ENCODE measurements around the gene PDE4D.
A peak's percentile ranks its signal among the peaks of the same experiment; 100 is the strongest.

Gene PDE4D

DNA sequence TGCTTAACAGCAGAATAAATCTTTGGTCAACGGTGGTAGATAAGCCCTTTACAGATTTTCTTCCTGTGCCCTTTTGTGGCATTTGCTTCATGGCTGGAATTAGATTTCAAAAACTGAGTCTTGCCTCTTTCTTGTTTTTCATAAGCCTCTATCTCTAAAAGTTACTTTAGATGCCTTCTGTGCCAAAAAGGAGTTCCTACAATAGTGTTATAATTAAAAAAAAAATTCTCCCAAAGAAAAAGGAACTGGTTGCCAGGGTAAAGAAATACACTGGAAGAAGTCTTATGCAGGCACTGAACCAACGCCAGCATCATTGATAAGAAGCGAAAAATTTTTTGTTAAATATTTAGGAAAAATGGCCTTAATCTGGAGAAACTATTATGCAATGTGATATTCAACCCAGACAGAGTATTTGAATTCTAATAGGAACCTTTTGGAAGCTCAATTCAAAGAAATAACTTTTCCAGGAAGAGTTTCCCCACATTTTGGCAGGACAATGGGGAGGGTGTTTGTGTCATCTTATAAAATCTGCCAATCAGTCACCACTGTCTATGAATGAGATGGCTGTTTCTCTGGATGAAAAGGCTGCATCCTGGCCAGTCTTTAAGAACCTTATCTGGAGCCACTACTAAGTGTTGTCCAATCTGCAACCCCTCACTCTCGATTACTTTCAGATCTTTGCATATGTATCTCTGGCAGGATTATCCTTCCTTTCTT lies 608.1 kb downstream of the PDE4D start:
- Histone ChIP-seq H3K9me3 (ENCODE audit: control insufficient read depth, insufficient read depth, low read length) (no peaks in the 10 kb centered on the region; the same call in 1 of the 2 replicates), H3K4me1 (ENCODE audit: insufficient read depth, low read length) (no peaks in the 10 kb centered on the region), H3K36me3 (ENCODE audit: insufficient read depth, low read length) (no peaks in the 10 kb centered on the region), H3K9ac (ENCODE audit: low read depth, low read length) (no peak overlapping the region)

DNA sequence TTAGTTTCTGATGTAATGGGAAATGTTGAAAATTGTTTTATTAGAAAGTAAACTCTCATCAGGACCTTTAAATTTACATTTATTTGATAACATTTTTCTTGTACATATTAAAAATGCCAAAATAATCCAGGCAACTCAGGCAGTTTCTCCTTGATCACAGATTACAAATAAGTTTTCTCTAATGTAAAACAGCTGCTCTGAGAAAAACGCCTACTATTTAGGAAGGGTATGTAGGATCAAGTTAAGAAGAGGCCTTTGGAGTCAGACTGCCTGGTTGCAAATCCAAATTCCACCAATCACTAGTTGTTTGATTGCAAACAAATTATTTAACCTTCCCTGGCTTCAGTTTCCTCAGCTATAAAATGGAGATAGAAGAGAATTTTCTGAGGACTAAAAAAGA lies 610.8 kb downstream of the PDE4D start:
- H3K9ac ChIP-seq (ENCODE audit: low read depth, low read length), result no peak overlapping the region
- H3K9me3 ChIP-seq (ENCODE audit: control insufficient read depth, insufficient read depth, low read length), result no peaks in the 10 kb centered on the region
- no peaks in the 10 kb centered on the region for H3K36me3 ChIP-seq (ENCODE audit: insufficient read depth, low read length)
- no peaks in the 10 kb centered on the region for H3K4me1 ChIP-seq (ENCODE audit: insufficient read depth, low read length)

DNA sequence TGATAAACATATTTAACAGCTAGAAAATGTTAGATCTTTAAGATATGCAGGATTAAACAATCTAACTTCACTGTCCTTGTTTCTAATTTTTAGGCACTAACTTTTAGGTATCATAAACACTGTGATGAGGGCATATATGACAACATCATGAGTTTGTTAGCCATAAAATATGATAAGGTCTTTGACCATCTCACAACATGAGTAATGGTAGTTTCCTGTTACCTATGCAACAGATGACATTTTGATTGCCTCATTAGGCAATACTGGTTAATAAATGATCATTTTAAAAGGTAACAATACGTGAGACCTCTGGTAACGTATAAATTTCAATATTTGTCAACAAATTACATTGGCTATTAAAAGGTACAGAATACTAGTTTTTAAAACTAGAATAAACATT lies 613.5 kb downstream of the PDE4D start:
- Histone ChIP-seq H3K9ac (ENCODE audit: low read depth, low read length) (no peak overlapping the region), H3K9me3 (ENCODE audit: control insufficient read depth, insufficient read depth, low read length) (no peaks in the 10 kb centered on the region), H3K36me3 (ENCODE audit: insufficient read depth, low read length) (no peaks in the 10 kb centered on the region), H3K4me1 (ENCODE audit: insufficient read depth, low read length) (peaks cover 6% of the 10 kb centered on the region)

DNA sequence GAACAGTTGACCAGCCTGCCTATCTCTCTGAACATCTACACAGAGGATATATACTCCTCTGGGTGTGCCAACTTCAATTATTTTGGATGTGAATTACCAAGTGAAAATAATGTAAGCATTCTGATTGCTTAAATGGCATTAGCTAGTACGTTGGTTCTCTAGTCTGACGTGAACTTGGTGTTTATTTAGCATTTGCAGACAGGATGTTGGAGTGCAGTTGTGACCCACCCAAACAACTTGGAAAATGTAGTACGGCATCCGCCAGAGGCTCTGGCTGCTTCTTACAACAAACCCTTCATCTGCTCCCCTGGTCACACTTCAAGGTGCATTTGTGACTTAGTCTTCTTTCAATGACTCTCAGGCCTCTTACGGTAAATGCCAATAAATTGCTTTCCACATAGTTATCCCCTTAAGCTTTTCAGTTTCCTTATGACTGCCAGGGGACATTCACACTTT lies 616.6 kb downstream of the PDE4D start:
- H3K9me3 ChIP-seq (ENCODE audit: control insufficient read depth, insufficient read depth, low read length), result no peaks in the 10 kb centered on the region
- no peak overlapping the region for H3K9ac ChIP-seq (ENCODE audit: low read depth, low read length)
- peaks cover 6% of the 10 kb centered on the region for H3K4me1 ChIP-seq (ENCODE audit: insufficient read depth, low read length)
- no peaks in the 10 kb centered on the region for H3K36me3 ChIP-seq (ENCODE audit: insufficient read depth, low read length)

DNA sequence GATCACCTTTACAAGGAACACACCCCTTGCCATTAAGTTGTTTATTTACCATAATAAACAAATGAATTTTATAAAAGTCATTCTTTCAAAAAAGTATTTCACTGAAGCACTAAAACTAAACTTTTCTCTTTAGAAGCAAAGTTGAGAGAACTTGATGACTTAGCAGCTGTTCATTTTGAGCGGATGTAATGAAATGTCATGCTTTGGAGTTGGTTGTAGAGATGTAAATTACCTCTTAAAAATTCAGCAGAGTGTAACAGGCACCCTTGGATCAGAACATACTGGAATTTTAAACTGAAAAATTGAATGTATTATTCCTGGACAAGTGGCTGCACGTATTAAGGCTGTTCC lies 617.2 kb downstream of the PDE4D start:
- Histone ChIP-seq H3K9ac (ENCODE audit: low read depth, low read length) (peak overlapping the region; percentile 55; the same call in 1 of the 2 replicates), H3K9me3 (ENCODE audit: control insufficient read depth, insufficient read depth, low read length) (no peaks in the 10 kb centered on the region), H3K36me3 (ENCODE audit: insufficient read depth, low read length) (no peaks in the 10 kb centered on the region), H3K4me1 (ENCODE audit: insufficient read depth, low read length) (peaks cover 6% of the 10 kb centered on the region)

DNA sequence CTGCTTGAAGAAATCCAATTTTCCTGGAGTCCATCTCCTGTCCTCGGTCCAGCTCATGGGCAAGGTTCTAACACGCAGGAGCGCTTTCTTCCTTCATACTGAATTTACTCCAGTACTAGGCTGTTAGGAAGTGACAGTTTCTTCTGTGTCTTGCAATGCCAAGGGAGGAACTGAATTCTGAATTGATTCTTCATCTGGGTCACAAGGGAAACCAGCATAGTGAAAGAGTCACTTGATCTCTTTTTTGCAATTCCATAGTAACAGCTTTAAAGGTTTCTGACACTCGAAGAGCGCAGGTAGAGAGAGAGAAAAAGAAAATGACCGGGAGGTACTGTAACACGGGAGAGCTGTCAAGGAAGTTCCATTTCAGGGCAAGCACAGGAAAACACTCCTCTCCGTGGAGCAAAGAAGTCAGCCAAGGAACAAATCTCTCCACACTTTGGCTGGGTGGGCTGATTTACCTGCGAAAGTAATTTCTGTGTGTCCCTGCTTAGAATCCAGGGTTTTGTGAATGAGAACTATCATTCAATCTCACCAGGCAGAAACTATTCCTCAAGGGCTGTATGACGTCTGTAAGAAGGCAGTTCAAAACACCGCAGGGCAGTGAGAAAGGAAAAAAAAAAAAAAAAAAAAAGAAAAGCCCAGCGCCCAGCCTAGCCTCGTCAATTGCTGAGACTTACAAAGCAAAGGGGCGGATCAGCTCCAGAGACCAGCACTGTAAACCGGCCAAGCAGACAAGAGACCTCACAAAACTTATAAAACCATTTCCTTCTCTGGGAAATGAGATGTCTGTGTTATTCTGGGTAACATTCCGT lies 617.8 kb downstream of the PDE4D start:
- H3K4me1 ChIP-seq (ENCODE audit: insufficient read depth, low read length), result peaks cover 6% of the 10 kb centered on the region
- peak overlapping the region; percentile 55; the same call in 1 of the 2 replicates for H3K9ac ChIP-seq (ENCODE audit: low read depth, low read length)
- H3K36me3 ChIP-seq (ENCODE audit: insufficient read depth, low read length), result no peaks in the 10 kb centered on the region
- no peaks in the 10 kb centered on the region for H3K9me3 ChIP-seq (ENCODE audit: control insufficient read depth, insufficient read depth, low read length)

DNA sequence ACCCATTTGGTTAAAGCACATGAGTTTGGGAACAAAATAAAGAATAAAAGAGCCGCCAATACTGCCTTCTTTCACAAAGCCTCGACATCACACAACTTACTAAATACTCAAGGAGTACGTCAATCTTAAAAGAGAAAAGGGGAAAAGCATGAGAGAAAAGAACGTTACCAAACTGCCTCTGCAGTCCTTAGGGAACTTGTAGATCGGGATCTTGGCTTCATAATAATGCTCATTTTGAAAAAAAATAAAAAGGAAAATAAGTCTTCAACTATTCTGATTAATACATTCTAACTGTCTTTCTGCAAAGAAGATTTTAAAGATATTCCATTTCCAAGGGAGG lies 618.4 kb downstream of the PDE4D start:
- no peaks in the 10 kb centered on the region for H3K9me3 ChIP-seq (ENCODE audit: control insufficient read depth, insufficient read depth, low read length)
- H3K4me1 ChIP-seq (ENCODE audit: insufficient read depth, low read length), result peaks cover 6% of the 10 kb centered on the region
- no peaks in the 10 kb centered on the region for H3K36me3 ChIP-seq (ENCODE audit: insufficient read depth, low read length)
- peak overlapping the region; percentile 55; the same call in 1 of the 2 replicates for H3K9ac ChIP-seq (ENCODE audit: low read depth, low read length)

DNA sequence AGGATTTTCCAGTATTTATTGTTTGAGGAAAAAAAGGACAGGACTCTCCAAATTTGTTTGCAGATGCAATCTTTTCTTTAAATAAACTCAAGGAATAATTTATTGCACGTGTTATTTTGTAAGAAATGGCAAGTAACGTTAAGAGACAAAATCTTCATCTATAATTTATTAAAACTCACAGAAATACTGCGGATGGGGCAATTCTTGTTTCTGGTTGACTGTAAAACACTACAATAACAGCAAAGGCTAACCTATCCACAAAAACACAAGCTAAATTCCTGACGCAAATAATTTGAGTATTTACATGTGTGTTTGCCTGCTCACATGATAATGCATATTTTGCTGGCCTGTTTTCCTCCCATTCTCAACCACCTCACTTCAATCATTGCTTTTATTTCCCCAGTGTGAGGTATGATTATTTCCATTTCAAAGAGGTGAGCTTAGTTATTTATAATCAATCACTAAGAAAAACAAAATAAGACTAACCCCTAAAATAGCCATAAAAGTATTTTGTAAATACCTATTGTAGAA lies 619.4 kb downstream of the PDE4D start:
- Histone ChIP-seq H3K4me1 (ENCODE audit: insufficient read depth, low read length) (peaks cover 6% of the 10 kb centered on the region), H3K9me3 (ENCODE audit: control insufficient read depth, insufficient read depth, low read length) (no peaks in the 10 kb centered on the region), H3K9ac (ENCODE audit: low read depth, low read length) (no peak overlapping the region), H3K36me3 (ENCODE audit: insufficient read depth, low read length) (no peaks in the 10 kb centered on the region)

DNA sequence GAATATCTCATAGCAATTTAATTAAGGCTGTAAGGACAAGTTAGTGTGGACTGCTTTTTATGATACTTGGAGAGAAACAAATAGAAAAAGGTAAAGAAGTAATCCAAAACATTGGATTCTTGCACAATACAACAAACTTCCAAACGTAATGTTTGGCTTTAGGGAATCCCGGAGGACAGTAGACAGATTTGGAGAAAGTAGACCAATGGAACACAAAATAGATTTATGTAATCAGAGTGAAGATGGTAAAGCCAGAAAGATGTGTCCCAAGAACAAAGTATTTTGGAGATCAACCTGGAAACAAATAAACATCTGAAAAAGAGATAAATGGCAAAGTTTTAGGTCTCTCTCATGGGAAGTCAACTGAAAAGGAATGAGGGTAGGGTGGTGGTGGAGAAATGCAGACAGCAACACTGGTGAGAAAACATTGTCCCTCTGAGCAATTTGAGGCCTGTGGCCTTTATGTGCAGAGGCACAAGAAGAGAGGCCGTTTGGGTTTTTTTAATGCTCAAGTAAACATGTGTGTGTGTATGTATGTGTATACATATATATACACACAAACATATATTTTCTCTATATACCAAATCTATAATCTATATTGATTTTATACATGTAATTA lies 620.6 kb downstream of the PDE4D start:
- H3K9me3 ChIP-seq (ENCODE audit: control insufficient read depth, insufficient read depth, low read length), result no peaks in the 10 kb centered on the region
- H3K36me3 ChIP-seq (ENCODE audit: insufficient read depth, low read length), result no peaks in the 10 kb centered on the region
- H3K9ac ChIP-seq (ENCODE audit: low read depth, low read length), result no peak overlapping the region
- peaks cover 6% of the 10 kb centered on the region for H3K4me1 ChIP-seq (ENCODE audit: insufficient read depth, low read length)

DNA sequence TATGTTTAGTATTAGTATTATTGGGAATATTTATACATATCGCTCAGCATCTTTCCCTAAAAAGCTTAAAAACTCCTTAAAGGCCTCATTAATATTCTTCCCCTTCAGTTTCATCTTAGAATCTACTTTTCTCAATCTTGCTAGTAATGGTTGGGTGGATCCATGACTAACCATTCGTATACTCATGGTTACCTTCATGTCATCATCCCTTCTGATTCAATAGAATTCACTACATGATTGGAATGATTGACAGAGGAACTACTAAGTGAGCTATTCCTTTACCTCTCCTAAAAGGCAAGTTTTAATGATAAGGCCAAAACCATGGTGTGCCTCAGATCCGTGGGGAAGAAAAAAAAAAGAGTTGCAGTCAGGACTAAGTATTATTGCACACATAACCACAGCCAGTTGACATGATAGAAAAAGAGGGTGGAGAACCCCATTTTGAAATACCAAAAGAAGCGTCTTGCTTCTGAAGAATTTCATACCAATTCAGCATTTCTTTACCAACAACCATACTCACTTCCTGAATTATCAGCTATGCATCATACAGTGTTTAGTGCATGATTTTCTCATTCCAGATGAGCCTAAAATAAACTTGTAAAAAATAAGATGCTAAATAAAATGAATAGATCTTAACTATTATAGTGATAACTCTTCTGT lies 624.6 kb downstream of the PDE4D start:
- Histone ChIP-seq H3K36me3 (ENCODE audit: insufficient read depth, low read length) (no peaks in the 10 kb centered on the region), H3K9me3 (ENCODE audit: control insufficient read depth, insufficient read depth, low read length) (no peaks in the 10 kb centered on the region), H3K4me1 (ENCODE audit: insufficient read depth, low read length) (no peaks in the 10 kb centered on the region)

DNA sequence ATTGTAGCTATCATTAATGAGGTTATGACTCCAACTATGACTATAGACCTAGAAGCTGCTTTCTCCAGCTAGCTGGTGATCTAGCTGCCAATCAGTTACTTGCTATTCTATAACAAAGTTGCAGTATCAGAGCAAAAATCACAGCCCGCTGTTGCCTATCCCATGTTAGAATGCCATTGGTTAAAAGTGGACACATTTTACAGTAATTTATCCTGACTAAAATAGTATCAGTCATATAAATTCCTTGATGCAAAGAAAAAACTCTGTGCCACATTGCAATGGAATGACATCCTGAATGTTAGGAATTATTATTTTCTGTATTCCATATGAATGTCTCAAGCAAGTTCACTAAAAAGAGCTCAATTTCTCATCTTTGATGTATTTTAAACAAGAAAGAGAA lies 626.5 kb downstream of the PDE4D start:
- H3K4me1 ChIP-seq (ENCODE audit: insufficient read depth, low read length), result no peaks in the 10 kb centered on the region

More for the DNA sequence above, 624.6 kb downstream of the PDE4D start:
- H3K9ac ChIP-seq (ENCODE audit: low read depth, low read length), result no peak overlapping the region

DNA sequence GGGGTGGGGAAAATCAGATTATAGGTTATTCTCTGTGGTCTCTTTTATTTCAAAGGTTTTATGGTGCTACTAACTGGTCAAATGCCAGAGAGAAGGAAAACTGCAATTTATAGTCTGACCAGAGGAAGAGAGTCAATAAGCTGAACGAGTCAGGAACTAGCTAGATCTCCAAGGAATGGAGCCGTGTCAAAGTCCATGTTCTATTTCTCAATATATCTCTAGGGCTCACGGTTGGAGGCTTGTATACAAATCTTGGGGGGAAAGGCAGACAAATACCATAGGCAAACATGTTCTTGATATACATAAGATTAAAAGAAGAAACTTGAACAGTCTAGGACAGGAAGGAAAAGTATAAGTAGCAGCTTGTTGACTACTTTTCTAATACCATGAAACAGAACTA lies 627.1 kb downstream of the PDE4D start:
- Histone ChIP-seq H3K9me3 (ENCODE audit: control insufficient read depth, insufficient read depth, low read length) (no peaks in the 10 kb centered on the region), H3K36me3 (ENCODE audit: insufficient read depth, low read length) (no peaks in the 10 kb centered on the region), H3K9ac (ENCODE audit: low read depth, low read length) (no peak overlapping the region), H3K4me1 (ENCODE audit: insufficient read depth, low read length) (no peaks in the 10 kb centered on the region)

More for the DNA sequence above, 626.5 kb downstream of the PDE4D start:
- H3K36me3 ChIP-seq (ENCODE audit: insufficient read depth, low read length), result no peaks in the 10 kb centered on the region
- H3K9ac ChIP-seq (ENCODE audit: low read depth, low read length), result no peak overlapping the region
- H3K9me3 ChIP-seq (ENCODE audit: control insufficient read depth, insufficient read depth, low read length), result no peaks in the 10 kb centered on the region

DNA sequence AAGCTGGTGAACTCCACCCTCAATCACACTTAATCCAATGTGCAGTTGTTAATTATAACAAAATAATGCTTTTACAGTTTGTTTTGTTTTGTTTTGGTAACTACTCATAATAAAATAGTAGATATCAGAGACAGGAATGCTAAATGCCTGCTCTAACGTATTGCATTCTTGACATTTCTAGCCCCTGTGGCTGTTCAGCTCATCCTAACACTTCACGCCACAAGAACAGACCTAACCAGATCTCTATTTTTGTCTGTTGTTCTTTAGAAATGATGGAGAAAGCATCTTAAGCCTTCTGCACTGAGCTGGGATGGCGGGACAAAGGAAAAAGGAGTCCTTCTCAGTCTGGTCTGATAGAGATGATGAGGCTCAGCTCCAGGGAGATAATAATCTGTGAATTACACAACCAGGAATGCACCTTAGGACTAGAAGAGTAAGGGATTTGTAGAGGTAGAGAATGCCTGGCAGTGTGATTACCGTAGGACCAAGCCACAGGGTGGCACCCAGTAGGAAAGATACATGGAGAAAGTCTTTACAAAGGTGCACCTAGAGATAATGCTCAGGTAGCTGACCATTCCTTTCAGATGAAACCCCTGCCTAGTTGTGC lies 628.8 kb downstream of the PDE4D start:
- Histone ChIP-seq H3K9ac (ENCODE audit: low read depth, low read length) (no peak overlapping the region), H3K36me3 (ENCODE audit: insufficient read depth, low read length) (no peaks in the 10 kb centered on the region), H3K4me1 (ENCODE audit: insufficient read depth, low read length) (no peaks in the 10 kb centered on the region), H3K9me3 (ENCODE audit: control insufficient read depth, insufficient read depth, low read length) (no peaks in the 10 kb centered on the region)

DNA sequence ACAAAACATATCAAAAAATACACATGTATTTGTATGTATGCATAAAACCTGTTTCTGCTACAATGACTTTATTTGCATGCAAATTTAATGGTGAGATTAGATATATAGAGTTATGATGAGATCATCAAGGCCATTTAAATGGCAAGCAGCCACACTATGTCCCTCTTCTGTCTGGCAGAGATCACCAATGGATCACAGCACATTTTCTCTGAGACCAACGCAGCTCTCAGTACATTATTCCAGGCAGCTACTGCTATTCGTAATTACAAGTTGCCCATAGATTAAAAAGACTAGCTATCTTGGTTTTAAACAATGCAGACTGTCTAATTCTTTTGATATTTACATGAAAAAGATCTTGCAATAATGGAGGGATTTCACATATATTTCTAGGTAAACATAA lies 629.5 kb downstream of the PDE4D start:
- no peak overlapping the region for H3K9ac ChIP-seq (ENCODE audit: low read depth, low read length)
- no peaks in the 10 kb centered on the region for H3K4me1 ChIP-seq (ENCODE audit: insufficient read depth, low read length)
- H3K36me3 ChIP-seq (ENCODE audit: insufficient read depth, low read length), result no peaks in the 10 kb centered on the region
- H3K9me3 ChIP-seq (ENCODE audit: control insufficient read depth, insufficient read depth, low read length), result no peaks in the 10 kb centered on the region

All from ES-I3 (cell line).